IPS-18a (cell line): ENCODE results near the gene ZC3H10.

Experiments used
- H3K27ac ChIP-seq: one replicate; pipeline ENCODE4 v1.5.1; 2013; ENCODE audit warnings: low read length
- H3K27me3 ChIP-seq: one replicate; pipeline ENCODE4 v1.6.1; 2013; ENCODE audit warnings: mild to moderate bottlenecking, low read length; ENCODE audit not compliant: control insufficient read depth, insufficient read depth
- H3K36me3 ChIP-seq: one replicate; pipeline ENCODE4 v1.6.1; 2013; ENCODE audit warnings: low read depth, low read length; ENCODE audit not compliant: control insufficient read depth
- H3K4me1 ChIP-seq: one replicate; pipeline ENCODE4 v1.6.1; 2013; ENCODE audit warnings: low read depth, low read length; ENCODE audit not compliant: control insufficient read depth
- H3K4me3 ChIP-seq: one replicate; pipeline ENCODE4 v1.5.1; 2013; ENCODE audit warnings: low read length
- H3K9ac ChIP-seq: one replicate; pipeline ENCODE4 v1.6.1; 2013; ENCODE audit warnings: mild to moderate bottlenecking, low read length, moderate library complexity
- H3K9me3 ChIP-seq: one replicate; pipeline ENCODE4 v1.6.1; 2013; ENCODE audit warnings: low read depth, low read length; ENCODE audit not compliant: control insufficient read depth

The ZC3H10 gene

DNA sequence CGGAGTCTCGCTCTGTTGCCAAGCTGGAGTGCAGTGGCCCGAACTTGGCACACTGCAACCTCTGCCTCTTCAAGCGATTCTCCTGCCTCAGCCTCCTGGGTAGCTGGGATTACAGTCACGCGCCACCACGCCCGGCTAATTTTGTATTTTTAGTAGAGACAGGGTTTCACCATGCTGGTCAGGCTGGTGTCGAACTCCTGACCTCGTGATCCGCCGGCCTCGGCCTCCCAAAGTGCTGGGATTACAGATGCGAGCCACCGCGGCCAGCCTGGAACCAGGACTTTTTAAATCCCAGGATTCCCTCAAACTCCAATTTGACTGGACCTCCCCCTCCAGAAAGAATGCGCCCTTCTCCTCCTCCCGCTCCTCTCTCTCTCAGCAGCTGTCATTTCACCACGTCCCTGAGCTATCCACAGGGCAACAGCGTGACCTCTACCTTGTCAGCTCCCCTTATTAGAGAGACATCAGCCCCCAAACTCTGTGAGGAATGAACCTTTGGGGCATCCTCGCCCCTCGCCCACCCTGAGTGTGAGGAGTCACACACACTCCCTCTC, 12.0 kb downstream of the ZC3H10 start:
- Histone ChIP-seq H3K4me3 (peak overlapping the region; percentile 82), H3K27me3 (no peaks in the 10 kb centered on the region), H3K9me3 (no peaks in the 10 kb centered on the region), H3K27ac (no peak overlapping the region), H3K9ac (no peak overlapping the region), H3K36me3 (peaks cover 35% of the 10 kb centered on the region), H3K4me1 (peaks cover 18% of the 10 kb centered on the region)

DNA sequence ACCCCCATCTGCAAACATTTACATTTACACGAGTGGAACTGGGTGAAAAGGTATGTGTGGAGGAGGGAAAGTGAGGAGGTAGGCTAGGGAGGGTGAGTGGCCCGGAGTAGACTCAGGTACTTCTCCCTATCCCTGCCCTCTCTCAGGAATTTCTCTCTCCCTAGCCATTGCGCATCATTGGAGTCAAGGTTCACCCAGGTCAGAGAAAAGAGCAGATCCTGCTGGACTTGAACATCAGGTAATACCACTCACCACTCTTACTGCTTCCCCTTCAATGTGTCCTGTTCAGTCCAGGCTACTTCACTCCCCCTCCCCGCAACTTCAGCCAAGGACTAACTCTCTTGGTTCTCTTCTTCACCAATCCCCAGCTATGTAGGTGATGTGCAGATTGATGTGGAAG, 12.8 kb downstream of the ZC3H10 start:
- H3K27me3 ChIP-seq, result no peaks in the 10 kb centered on the region
- no peak overlapping the region for H3K4me3 ChIP-seq
- H3K9me3 ChIP-seq, result no peaks in the 10 kb centered on the region
- peaks cover 35% of the 10 kb centered on the region for H3K36me3 ChIP-seq
- no peak overlapping the region for H3K27ac ChIP-seq
- H3K9ac ChIP-seq, result no peak overlapping the region
- peaks cover 18% of the 10 kb centered on the region for H3K4me1 ChIP-seq

DNA sequence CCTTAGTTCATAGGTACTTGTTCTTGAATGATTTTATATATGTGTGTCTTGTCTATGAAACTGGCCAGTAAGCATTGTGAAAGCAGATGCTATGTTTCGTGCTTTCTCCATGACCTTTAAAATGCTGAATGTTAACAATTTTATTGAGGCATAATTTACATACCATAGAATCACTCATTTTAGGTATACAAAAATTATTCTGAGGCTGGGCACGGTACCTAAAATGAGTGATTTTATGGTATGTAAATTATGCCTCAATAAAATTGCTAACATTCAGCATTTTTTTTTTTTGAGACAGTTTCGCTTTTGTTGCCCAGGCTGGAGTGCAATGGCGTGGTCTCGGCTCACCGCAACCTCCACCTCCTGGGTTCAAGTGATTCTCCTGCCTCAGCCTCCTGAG, 16.8 kb downstream of the ZC3H10 start:
- no peak overlapping the region for H3K9ac ChIP-seq
- H3K27ac ChIP-seq, result no peak overlapping the region
- no peaks in the 10 kb centered on the region for H3K27me3 ChIP-seq
- H3K36me3 ChIP-seq, result peaks cover 70% of the 10 kb centered on the region
- no peaks in the 10 kb centered on the region for H3K9me3 ChIP-seq
- no peak overlapping the region for H3K4me3 ChIP-seq
- H3K4me1 ChIP-seq, result no peaks in the 10 kb centered on the region

DNA sequence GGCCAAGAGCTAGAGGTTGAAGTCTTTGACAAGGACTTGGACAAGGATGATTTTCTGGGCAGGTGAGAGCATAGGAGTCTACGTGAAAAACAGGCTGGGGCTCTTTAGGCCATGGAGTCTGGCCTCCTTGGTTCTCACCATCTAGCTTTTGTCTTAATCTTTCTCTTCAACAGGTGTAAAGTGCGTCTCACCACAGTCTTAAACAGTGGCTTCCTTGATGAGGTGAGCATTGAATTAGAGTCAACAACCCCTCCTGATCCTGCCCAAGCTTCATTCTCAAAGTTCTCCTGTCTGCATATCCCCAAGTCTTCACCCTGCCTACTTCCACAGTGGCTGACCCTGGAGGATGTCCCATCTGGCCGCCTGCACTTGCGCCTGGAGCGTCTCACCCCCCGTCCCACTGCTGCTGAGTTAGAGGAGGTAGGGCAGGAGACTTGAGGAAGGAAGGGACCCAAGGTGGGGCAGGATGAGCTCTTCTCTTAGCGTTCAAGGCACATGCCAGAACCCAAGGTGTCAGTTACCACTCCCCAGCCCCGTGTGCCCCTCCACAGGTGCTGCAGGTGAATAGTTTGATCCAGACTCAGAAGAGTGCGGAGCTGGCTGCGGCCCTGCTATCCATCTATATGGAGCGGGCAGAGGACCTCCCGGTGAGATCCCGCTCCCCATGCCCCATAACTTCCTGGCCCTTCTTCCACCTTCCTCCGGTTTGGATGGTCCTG, 19.9 kb downstream of the ZC3H10 start:
- Histone ChIP-seq H3K36me3 (peaks cover 69% of the 10 kb centered on the region), H3K4me3 (no peak overlapping the region), H3K27ac (no peak overlapping the region), H3K9ac (no peak overlapping the region), H3K4me1 (no peaks in the 10 kb centered on the region), H3K27me3 (no peaks in the 10 kb centered on the region), H3K9me3 (no peaks in the 10 kb centered on the region)

DNA sequence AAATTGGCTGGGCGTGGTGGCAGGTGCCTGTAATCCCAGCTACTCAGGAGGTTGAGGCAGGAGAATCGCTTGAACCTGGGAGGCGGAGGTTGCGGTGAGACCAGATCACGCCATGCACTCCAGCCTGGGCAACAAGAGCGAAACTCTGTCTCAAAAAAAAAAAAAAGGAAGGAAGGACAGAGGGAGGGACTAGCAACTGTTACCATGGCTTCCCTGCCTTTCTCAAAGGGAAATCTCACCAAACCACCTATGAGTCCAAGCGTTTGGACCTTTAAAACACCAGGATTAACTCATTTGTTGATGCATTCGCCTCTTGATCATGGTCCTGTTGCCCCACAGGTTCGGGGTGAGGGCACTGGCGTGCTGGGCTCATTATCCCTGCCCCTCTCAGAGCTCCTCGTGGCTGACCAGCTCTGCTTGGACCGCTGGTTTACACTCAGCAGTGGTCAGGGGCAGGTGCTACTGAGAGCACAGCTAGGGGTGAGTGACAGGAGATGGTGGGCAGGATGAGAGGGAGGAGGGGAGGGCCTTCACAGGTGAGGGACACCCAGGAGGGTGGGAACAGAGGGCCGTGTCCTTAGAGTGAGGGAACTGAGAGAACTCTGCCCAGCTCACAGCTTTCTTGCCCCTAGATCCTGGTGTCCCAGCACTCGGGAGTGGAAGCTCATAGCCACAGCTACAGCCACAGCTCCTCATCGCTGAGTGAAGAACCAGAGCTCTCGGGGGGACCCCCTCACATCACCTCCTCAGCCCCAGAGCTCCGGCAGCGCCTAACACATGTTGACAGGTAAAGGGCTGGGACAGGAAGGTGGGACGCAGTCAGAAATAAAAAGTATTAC, 24.1 kb downstream of the ZC3H10 start:
- Histone ChIP-seq H3K9ac (no peak overlapping the region), H3K4me3 (no peak overlapping the region), H3K27ac (no peak overlapping the region), H3K27me3 (no peaks in the 10 kb centered on the region), H3K9me3 (no peaks in the 10 kb centered on the region), H3K36me3 (peaks cover 63% of the 10 kb centered on the region), H3K4me1 (no peaks in the 10 kb centered on the region)

DNA sequence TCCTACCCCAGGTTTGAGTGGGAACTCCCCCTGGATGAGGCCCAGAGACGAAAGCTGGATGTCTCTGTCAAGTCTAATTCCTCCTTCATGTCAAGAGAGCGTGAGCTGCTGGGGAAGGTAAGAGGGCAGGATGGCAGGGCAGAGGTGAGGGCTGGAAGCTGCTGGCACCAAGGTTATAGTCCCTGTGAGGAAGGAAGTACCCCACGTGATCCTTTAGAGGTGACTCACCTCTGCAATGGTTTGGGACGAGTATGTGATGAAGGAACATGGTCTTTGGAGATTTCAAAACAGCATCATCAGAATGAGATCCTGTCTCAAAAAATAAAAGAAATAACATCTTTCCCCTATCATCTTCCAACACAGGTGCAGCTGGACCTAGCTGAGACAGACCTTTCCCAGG, 25.2 kb downstream of the ZC3H10 start:
- Histone ChIP-seq H3K4me1 (no peaks in the 10 kb centered on the region), H3K36me3 (peaks cover 52% of the 10 kb centered on the region), H3K4me3 (no peak overlapping the region), H3K9me3 (no peaks in the 10 kb centered on the region), H3K27me3 (no peaks in the 10 kb centered on the region), H3K27ac (no peak overlapping the region), H3K9ac (no peak overlapping the region)

DNA sequence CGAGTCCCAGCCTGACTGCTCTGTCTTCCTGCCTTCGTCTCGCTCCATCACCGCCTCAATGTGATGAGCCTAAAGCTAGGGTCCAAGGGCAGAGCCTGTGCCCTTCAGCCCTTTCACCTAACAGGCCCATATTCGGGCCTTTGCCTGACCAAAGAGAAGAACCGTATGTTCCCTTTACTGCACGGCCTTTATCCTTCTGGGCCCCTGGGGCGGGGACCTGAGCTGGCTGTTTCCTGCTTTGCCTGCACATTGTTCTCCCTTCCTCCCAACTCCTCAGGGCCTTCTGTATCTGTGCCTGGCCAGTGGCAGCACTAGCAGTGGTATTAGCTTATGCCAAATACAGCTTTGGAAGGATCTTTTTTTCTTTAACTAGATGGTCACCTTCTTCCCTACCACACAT, 25.8 kb downstream of the ZC3H10 start:
- no peaks in the 10 kb centered on the region for H3K9me3 ChIP-seq
- no peak overlapping the region for H3K4me3 ChIP-seq
- no peak overlapping the region for H3K9ac ChIP-seq
- peaks cover 46% of the 10 kb centered on the region for H3K36me3 ChIP-seq
- H3K27ac ChIP-seq, result no peak overlapping the region
- H3K27me3 ChIP-seq, result no peaks in the 10 kb centered on the region
- H3K4me1 ChIP-seq, result no peaks in the 10 kb centered on the region

DNA sequence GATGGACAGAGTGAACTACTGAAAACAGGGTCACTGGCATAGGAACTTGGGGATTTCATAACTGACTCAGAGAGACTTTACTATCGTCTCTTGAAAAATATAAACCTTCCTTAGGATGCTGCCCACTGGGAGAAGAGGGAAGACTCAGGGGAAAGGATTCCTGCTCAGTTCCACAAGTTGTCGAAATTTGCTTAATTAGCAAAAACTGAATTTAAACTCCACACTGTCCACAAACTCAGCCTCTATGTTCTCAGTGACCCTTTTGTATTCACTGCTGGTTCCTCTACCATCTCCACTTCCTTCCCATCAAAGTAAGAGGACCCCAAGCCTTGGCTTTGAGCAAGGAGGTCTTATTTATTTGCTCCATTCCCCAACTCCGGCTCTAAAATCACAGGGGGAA, 27.2 kb downstream of the ZC3H10 start:
- H3K27ac ChIP-seq, result no peak overlapping the region
- H3K36me3 ChIP-seq, result peaks cover 36% of the 10 kb centered on the region
- no peak overlapping the region for H3K9ac ChIP-seq
- H3K4me1 ChIP-seq, result no peaks in the 10 kb centered on the region
- no peaks in the 10 kb centered on the region for H3K9me3 ChIP-seq
- no peaks in the 10 kb centered on the region for H3K27me3 ChIP-seq
- H3K4me3 ChIP-seq, result no peak overlapping the region

DNA sequence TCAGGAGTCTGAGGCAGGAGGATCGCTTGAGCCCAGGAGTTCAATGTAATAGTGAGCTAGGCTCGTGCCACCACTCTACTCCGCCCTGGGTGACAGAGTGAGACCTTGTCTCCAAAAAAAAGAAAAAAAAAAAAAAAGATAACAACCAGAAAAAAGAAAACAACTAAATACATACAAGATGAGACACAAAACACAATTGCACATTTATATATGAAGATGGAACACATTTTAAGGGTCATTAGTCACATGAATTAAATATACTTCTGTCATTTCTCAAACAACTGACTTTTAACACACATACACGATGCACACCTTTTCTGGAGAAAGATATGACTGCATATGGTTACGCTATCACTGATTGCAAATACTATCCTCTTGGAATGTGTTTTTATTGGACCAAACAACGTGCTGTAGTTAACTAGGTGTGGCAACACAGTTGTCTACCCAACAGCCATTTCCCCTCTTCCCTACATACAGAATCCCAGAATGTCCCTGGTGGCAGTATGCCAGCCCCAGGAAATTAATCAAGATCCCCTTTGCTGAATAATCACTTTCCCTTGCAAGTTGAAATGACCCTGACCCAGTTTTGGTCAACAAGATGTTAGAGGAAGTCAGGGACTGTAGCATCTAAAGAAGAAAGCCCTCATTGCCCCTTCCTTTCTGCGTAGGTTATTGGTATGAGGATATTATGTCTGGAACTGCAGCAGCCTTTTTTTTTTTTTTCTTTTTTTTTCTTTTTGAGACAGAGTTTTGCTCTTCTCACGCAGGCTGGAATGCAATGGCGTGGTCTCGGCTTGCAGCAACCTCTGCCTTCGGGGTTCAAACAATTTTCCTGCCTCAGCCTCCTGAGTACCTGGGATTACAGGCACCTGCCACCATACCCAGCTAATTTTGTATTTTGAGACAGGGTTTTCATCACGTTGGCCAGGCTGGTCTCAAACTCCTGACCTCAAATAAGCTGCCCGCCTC, 28.7 kb downstream of the ZC3H10 start:
- H3K9ac ChIP-seq, result no peak overlapping the region
- no peak overlapping the region for H3K27ac ChIP-seq
- peaks cover 27% of the 10 kb centered on the region for H3K36me3 ChIP-seq
- H3K4me1 ChIP-seq, result no peaks in the 10 kb centered on the region
- H3K27me3 ChIP-seq, result no peaks in the 10 kb centered on the region
- H3K4me3 ChIP-seq, result no peak overlapping the region
- no peaks in the 10 kb centered on the region for H3K9me3 ChIP-seq

DNA sequence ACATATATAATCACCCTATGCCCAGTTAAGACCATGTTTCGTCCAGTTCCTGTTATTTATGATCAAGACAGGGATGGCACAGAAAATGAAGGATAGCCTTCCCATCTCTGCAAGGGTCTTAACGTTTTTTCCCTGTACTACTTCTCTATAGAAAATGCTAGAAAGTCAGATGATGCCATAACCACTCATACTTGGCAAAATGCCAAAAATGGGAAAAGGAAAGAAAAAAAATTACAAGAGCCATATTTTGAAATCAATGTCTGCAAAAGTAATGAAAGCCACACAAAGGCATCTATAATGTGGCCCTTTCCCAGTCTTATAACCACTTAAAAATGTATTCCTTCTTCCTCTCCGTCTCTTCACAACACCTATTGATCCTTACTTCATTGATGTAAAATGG, 32.5 kb downstream of the ZC3H10 start:
- Histone ChIP-seq H3K36me3 (peaks cover 10% of the 10 kb centered on the region), H3K9me3 (no peaks in the 10 kb centered on the region), H3K4me3 (no peak overlapping the region), H3K9ac (no peak overlapping the region), H3K4me1 (peaks cover 5% of the 10 kb centered on the region), H3K27me3 (no peaks in the 10 kb centered on the region), H3K27ac (no peak overlapping the region)

DNA sequence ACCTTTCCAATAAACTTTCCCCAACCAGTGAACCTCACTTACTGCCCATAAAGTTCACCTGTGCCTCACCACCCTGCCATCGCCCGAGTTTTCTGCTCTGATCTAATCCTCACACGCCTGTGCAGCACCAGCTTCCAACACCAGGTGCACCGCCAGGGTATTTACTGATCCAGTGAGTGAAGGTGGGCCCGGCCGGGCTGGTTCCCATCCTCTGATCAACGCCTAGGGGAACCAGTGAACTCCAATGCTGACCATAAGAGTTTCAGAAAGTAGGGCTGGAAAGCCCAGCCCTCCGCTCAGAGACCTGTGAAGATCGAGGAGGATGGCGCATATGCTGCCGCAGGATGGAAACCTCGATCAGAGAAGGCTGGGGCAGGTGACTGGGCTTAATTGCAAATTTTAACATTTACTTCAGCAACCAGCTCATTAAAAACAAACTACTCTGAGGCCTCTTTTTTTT, 33.6 kb downstream of the ZC3H10 start:
- no peaks in the 10 kb centered on the region for H3K27me3 ChIP-seq
- peaks cover 5% of the 10 kb centered on the region for H3K4me1 ChIP-seq
- H3K4me3 ChIP-seq, result peak overlapping the region; percentile 78
- H3K36me3 ChIP-seq, result peaks cover 12% of the 10 kb centered on the region
- no peaks in the 10 kb centered on the region for H3K9me3 ChIP-seq
- peak overlapping the region; percentile 85 for H3K9ac ChIP-seq
- peak overlapping the region; percentile 1 for H3K27ac ChIP-seq
